Mesothelial cell of epicardium (in vitro differentiated cells): ENCODE measurements around the gene RNF187. TPM values are rescaled to one million over a fixed set of nuclear protein-coding genes. Genes with fewer than 3 reads are reported as not detected.

Source experiments
- DNase-seq, 2 experiments: peaks; one replicate each; pipeline ENCODE4 v3.0.0; 2021; ENCODE audit warnings: low spot score in 2 of 2; ENCODE audit not compliant: unreplicated experiment in 2 of 2
- H3K27ac Mint-ChIP-seq: 2 replicates; pipeline ENCODE4 v1.8.0; 2021; ENCODE audit warnings: mixed read lengths
- H3K27me3 Mint-ChIP-seq: 2 replicates; pipeline ENCODE4 v1.8.0; 2021; ENCODE audit warnings: low read depth, mixed read lengths
- H3K36me3 Mint-ChIP-seq: 2 replicates; pipeline ENCODE4 v1.8.0; 2021; ENCODE audit warnings: mixed read lengths
- H3K4me1 Mint-ChIP-seq: 2 replicates; pipeline ENCODE4 v1.8.0; 2021; ENCODE audit warnings: mixed read lengths
- H3K4me3 Mint-ChIP-seq: 2 replicates; pipeline ENCODE4 v1.8.0; 2021; ENCODE audit warnings: mild to moderate bottlenecking, moderate library complexity, mixed read lengths
- H3K9me3 Mint-ChIP-seq: 2 replicates; pipeline ENCODE4 v1.8.0; 2021; ENCODE audit warnings: mixed read lengths
- total RNA-seq: library from RNA; stranded (reverse); gene quantifications from 3 replicates; pipeline ENCODE4 v1.2.1, GENCODE V29; 2021
- TF ChIP-seq, protein P1 (sequence below): fragments of 200-600 bp; sonication (generic); IDR thresholded peaks from one replicate; pipeline ENCODE4 v1.5.0; 2021; ENCODE audit warnings: antibody characterized with exemption; ENCODE audit not compliant: unreplicated experiment

Gene RNF187
- total RNA-seq, 1 donor from 2014 or later: 85.1 TPM

DNA sequence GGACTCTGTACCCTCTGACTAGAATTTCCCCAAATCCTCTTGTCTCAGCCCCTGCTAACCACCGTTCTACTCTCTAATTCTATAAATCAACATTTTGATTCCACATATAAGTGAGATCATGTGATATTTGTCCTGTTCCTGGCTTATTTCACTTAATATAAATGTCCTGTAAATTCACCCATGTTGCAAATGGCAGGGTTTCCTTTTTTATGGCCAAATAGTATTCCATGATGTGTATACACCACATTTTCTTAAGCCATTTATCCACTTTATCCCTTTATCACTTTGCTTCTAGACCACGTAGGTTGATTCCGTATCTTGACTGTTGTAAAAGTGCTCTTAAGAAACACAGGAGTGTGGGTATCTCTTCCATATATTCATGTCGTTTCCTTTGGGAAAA, 8.9 kb downstream of the RNF187 start:
- TF ChIP-seq, protein P1, sequence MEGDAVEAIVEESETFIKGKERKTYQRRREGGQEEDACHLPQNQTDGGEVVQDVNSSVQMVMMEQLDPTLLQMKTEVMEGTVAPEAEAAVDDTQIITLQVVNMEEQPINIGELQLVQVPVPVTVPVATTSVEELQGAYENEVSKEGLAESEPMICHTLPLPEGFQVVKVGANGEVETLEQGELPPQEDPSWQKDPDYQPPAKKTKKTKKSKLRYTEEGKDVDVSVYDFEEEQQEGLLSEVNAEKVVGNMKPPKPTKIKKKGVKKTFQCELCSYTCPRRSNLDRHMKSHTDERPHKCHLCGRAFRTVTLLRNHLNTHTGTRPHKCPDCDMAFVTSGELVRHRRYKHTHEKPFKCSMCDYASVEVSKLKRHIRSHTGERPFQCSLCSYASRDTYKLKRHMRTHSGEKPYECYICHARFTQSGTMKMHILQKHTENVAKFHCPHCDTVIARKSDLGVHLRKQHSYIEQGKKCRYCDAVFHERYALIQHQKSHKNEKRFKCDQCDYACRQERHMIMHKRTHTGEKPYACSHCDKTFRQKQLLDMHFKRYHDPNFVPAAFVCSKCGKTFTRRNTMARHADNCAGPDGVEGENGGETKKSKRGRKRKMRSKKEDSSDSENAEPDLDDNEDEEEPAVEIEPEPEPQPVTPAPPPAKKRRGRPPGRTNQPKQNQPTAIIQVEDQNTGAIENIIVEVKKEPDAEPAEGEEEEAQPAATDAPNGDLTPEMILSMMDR: no peak
- H3K4me1 Mint-ChIP-seq: peaks cover 2% of the 10 kb centered on the region
- peaks cover 5% of the 10 kb centered on the region for H3K9me3 Mint-ChIP-seq
- H3K27me3 Mint-ChIP-seq: peaks cover 5% of the 10 kb centered on the region
- H3K4me3 Mint-ChIP-seq: no peak overlapping the region
- no peak overlapping the region for H3K27ac Mint-ChIP-seq
- H3K36me3 Mint-ChIP-seq: peaks cover 44% of the 10 kb centered on the region
- no peak for DNase-seq

GRCh38 chr1:228496494-228496893, 9.3 kb downstream of the RNF187 start:
- Mint-ChIP-seq H3K4me3 (no peak overlapping the region), H3K27me3 (peaks cover 9% of the 10 kb centered on the region), H3K9me3 (peaks cover 5% of the 10 kb centered on the region), H3K27ac (no peak overlapping the region), H3K4me1 (peaks cover 2% of the 10 kb centered on the region), H3K36me3 (peaks cover 42% of the 10 kb centered on the region)
- DNase-seq: no peak
- TF ChIP-seq, protein P1: no peak

DNA sequence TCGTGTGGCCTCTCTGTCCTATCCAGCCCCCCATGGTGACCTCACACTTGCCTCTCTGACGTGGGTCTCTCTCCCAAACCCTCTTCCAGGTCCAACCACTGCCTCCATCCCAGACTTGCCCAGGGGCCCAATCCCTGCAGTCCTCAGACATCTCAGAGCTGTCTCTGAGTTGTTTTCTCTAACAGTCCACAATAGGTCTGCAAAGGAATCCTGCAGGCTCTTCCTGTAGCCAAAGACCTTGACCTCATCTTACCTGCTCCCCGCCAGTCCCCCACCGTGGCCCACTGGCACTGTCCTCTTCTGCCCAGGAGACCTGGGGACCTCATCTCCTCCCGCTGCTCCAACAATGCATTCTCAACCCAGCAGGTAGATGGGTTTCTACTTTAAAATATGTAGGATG, 10.0 kb downstream of the RNF187 start:
- TF ChIP-seq, protein P1: no peak
- peak in 1 of 2 experiments; percentile 10 for DNase-seq
- peaks cover 12% of the 10 kb centered on the region for H3K27me3 Mint-ChIP-seq
- no peak overlapping the region for H3K27ac Mint-ChIP-seq
- peaks cover 2% of the 10 kb centered on the region for H3K4me1 Mint-ChIP-seq
- peaks cover 5% of the 10 kb centered on the region for H3K9me3 Mint-ChIP-seq
- no peak overlapping the region for H3K4me3 Mint-ChIP-seq
- H3K36me3 Mint-ChIP-seq: peaks cover 35% of the 10 kb centered on the region

GRCh38 chr1:228497817-228498216, 10.6 kb downstream of the RNF187 start:
- H3K36me3 Mint-ChIP-seq: peaks cover 34% of the 10 kb centered on the region
- peak in 1 of 2 experiments; percentile 19 for DNase-seq
- H3K4me3 Mint-ChIP-seq: no peak overlapping the region
- peaks cover 5% of the 10 kb centered on the region for H3K9me3 Mint-ChIP-seq
- no peak overlapping the region for H3K27ac Mint-ChIP-seq
- H3K27me3 Mint-ChIP-seq: peaks cover 16% of the 10 kb centered on the region
- H3K4me1 Mint-ChIP-seq: peaks cover 2% of the 10 kb centered on the region
- TF ChIP-seq, protein P1: no peak

- Mint-ChIP-seq H3K27ac (no peak overlapping the region), H3K27me3 (peaks cover 32% of the 10 kb centered on the region), H3K9me3 (peaks cover 5% of the 10 kb centered on the region), H3K36me3 (peaks cover 18% of the 10 kb centered on the region), H3K4me1 (peaks cover 2% of the 10 kb centered on the region), H3K4me3 (no peak overlapping the region)
- TF ChIP-seq, protein P1: no peak
- no peak for DNase-seq
Measured at GRCh38 chr1:228500143-228500734, 13.1 kb downstream of the RNF187 start.
